ENCODE measurements around the gene ANKRD33B. TPM values are rescaled to one million over a fixed set of nuclear protein-coding genes. Genes with fewer than 3 reads are reported as not detected.

ANKRD33B gene
- total and polyA plus RNA-seq, 2 donors (not counting 1 experiment from before 2014, with no cell fraction given), result 7.7 to 7.8 TPM

- no peak overlapping the region for H3K4me2 ChIP-seq (ENCODE audit: extremely low read depth, insufficient read depth, low read length)
- no peaks in the 10 kb centered on the region for H4K20me1 ChIP-seq (ENCODE audit: control insufficient read depth, extremely low read depth, insufficient read depth, low read length)
- no peaks in the 10 kb centered on the region for H3K9me3 ChIP-seq (ENCODE audit: control insufficient read depth, insufficient read depth, low read depth, low read length)
- H3K36me3 ChIP-seq (ENCODE audit: control insufficient read depth, insufficient read depth, low read length), result no peaks in the 10 kb centered on the region
- no peaks in the 10 kb centered on the region for H3K4me1 ChIP-seq (ENCODE audit: control insufficient read depth, extremely low read depth, insufficient read depth, low read length)
- no peaks in the 10 kb centered on the region for H3K79me2 ChIP-seq (ENCODE audit: control insufficient read depth, insufficient read depth, low read length)
- no peaks in the 10 kb centered on the region for H3K27me3 ChIP-seq (ENCODE audit: control insufficient read depth, insufficient read depth, low read length)
- no peak overlapping the region for H3K9ac ChIP-seq (ENCODE audit: insufficient read depth, low read length)
- no peak overlapping the region for H2AFZ ChIP-seq (ENCODE audit: low read length)
- no peak overlapping the region for H3K4me3 ChIP-seq (replicated peaks in 1 of 4; ENCODE audit: control extremely low read depth in 1 of 4, insufficient read depth in 1 of 4, low read depth in 3 of 4, low read length in 4 of 4)
- H3K27ac ChIP-seq (ENCODE audit: insufficient read depth, low read length), result no peak overlapping the region
- TF ChIP-seq EZH2 (IDR thresholded peaks at IDR 0.05; ENCODE audit: low read length, missing control alignments), result no peak
- TF ChIP-seq, protein P1, sequence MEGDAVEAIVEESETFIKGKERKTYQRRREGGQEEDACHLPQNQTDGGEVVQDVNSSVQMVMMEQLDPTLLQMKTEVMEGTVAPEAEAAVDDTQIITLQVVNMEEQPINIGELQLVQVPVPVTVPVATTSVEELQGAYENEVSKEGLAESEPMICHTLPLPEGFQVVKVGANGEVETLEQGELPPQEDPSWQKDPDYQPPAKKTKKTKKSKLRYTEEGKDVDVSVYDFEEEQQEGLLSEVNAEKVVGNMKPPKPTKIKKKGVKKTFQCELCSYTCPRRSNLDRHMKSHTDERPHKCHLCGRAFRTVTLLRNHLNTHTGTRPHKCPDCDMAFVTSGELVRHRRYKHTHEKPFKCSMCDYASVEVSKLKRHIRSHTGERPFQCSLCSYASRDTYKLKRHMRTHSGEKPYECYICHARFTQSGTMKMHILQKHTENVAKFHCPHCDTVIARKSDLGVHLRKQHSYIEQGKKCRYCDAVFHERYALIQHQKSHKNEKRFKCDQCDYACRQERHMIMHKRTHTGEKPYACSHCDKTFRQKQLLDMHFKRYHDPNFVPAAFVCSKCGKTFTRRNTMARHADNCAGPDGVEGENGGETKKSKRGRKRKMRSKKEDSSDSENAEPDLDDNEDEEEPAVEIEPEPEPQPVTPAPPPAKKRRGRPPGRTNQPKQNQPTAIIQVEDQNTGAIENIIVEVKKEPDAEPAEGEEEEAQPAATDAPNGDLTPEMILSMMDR (conservative IDR thresholded peaks at IDR 0.05 in 1 of 2, IDR thresholded peaks at IDR 0.05 in 1 of 2; ENCODE audit: low read depth in 1 of 2, low read length in 2 of 2), result no peak
- DNase-seq (ENCODE audit: low read depth in 2 of 2), result peak in 1 of 2 donors; percentile 51
Measured at GRCh38 chr5:10668697-10669096, 104.8 kb downstream of the ANKRD33B start.

DNA sequence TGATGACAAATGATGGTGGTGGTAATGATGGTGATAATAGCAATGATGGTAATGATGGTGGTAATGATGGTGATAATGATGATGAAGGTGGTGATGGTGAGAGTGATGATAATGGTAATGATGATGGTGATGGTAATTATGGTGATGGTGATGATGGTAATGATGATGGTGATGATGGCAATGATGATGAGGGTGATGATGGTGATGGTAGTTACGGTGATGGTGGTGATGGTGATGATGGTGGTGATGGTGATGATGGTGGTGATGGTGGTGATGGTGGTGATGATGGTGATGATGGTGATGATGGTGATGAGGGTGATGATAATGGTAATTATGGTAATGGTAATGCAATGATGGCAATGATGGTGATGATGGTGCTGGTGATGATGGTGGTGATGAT lies 106.1 kb downstream of the ANKRD33B start:
- H3K36me3 ChIP-seq (ENCODE audit: control insufficient read depth, insufficient read depth, low read length), result no peaks in the 10 kb centered on the region
- no peak for DNase-seq (ENCODE audit: low read depth in 2 of 2)
- TF ChIP-seq, protein P1 (conservative IDR thresholded peaks at IDR 0.05 in 1 of 2, IDR thresholded peaks at IDR 0.05 in 1 of 2; ENCODE audit: low read depth in 1 of 2, low read length in 2 of 2), result no peak
- TF ChIP-seq EZH2 (IDR thresholded peaks at IDR 0.05; ENCODE audit: low read length, missing control alignments), result no peak

GRCh38 chr5:10671041-10672008 lies 107.5 kb downstream of the ANKRD33B start:
- H3K27me3 ChIP-seq (ENCODE audit: control insufficient read depth, insufficient read depth, low read length), result no peaks in the 10 kb centered on the region
- H3K79me2 ChIP-seq (ENCODE audit: control insufficient read depth, insufficient read depth, low read length), result no peaks in the 10 kb centered on the region
- TF ChIP-seq EZH2 (IDR thresholded peaks at IDR 0.05; ENCODE audit: low read length, missing control alignments), result no peak
- TF ChIP-seq, protein P1 (conservative IDR thresholded peaks at IDR 0.05 in 1 of 2, IDR thresholded peaks at IDR 0.05 in 1 of 2; ENCODE audit: low read depth in 1 of 2, low read length in 2 of 2), result no peak
- no peak overlapping the region for H3K4me3 ChIP-seq (replicated peaks in 1 of 4; ENCODE audit: control extremely low read depth in 1 of 4, insufficient read depth in 1 of 4, low read depth in 3 of 4, low read length in 4 of 4)
- H3K4me1 ChIP-seq (ENCODE audit: control insufficient read depth, extremely low read depth, insufficient read depth, low read length), result no peaks in the 10 kb centered on the region
- no peaks in the 10 kb centered on the region for H3K9me3 ChIP-seq (ENCODE audit: control insufficient read depth, insufficient read depth, low read depth, low read length)
- H3K36me3 ChIP-seq (ENCODE audit: control insufficient read depth, insufficient read depth, low read length), result no peaks in the 10 kb centered on the region
- H3K27ac ChIP-seq (ENCODE audit: insufficient read depth, low read length), result no peak overlapping the region
- no peak overlapping the region for H3K4me2 ChIP-seq (ENCODE audit: extremely low read depth, insufficient read depth, low read length)
- DNase-seq (ENCODE audit: low read depth in 2 of 2), result peak in 1 of 2 donors; percentile 48
- no peak overlapping the region for H2AFZ ChIP-seq (ENCODE audit: low read length)
- H4K20me1 ChIP-seq (ENCODE audit: control insufficient read depth, extremely low read depth, insufficient read depth, low read length), result no peaks in the 10 kb centered on the region
- no peak overlapping the region for H3K9ac ChIP-seq (ENCODE audit: insufficient read depth, low read length)

More for the DNA sequence above, 106.1 kb downstream of the ANKRD33B start:
- Histone ChIP-seq H3K27me3 (ENCODE audit: control insufficient read depth, insufficient read depth, low read length) (no peaks in the 10 kb centered on the region), H3K4me1 (ENCODE audit: control insufficient read depth, extremely low read depth, insufficient read depth, low read length) (no peaks in the 10 kb centered on the region), H4K20me1 (ENCODE audit: control insufficient read depth, extremely low read depth, insufficient read depth, low read length) (no peaks in the 10 kb centered on the region), H2AFZ (ENCODE audit: low read length) (no peak overlapping the region), H3K79me2 (ENCODE audit: control insufficient read depth, insufficient read depth, low read length) (no peaks in the 10 kb centered on the region), H3K9me3 (ENCODE audit: control insufficient read depth, insufficient read depth, low read depth, low read length) (no peaks in the 10 kb centered on the region), H3K4me3 (replicated peaks in 1 of 4; ENCODE audit: control extremely low read depth in 1 of 4, insufficient read depth in 1 of 4, low read depth in 3 of 4, low read length in 4 of 4) (no peak overlapping the region), H3K9ac (ENCODE audit: insufficient read depth, low read length) (no peak overlapping the region), H3K27ac (ENCODE audit: insufficient read depth, low read length) (no peak overlapping the region), H3K4me2 (ENCODE audit: extremely low read depth, insufficient read depth, low read length) (no peak overlapping the region)

All from fibroblast of lung (primary cell).